H1 (cell line): Measurements from ENCODE around the gene TTC23. TPM values are rescaled to one million over a fixed set of nuclear protein-coding genes. Genes with fewer than 3 reads are reported as not detected.

Experiments
- CTCF ChIA-PET: fragments of 300-600 bp; sonication (Branson Sonifier 250); formaldehyde crosslinking; loops from one replicate; lab custom pipeline; 2021; ENCODE audit not compliant: partially characterized antibody; lab: Charles Lee
- POLR2A ChIA-PET: fragments of 300-600 bp; sonication (Branson Sonifier 250); formaldehyde crosslinking; loops from one replicate; lab custom pipeline; 2021; ENCODE audit warnings: inconsistent platforms; ENCODE audit not compliant: partially characterized antibody; lab: Charles Lee
- DNase-seq, 2 experiments: peaks; one replicate each; pipeline versions ENCODE4 v3.0.0 to v3.0.0-alpha.2; 2010 to 2022; ENCODE audit warnings: low spot score in 2 of 2, low read depth in 1 of 2, mixed read lengths in 1 of 2
- FAIRE-seq: peaks from 2 replicates; lab custom pipeline; 2011; peaks lifted over from hg19 to GRCh38; lab: Jason Lieb, UNC
- H2AFZ ChIP-seq: 2 replicates; pipeline ENCODE4 v1.8.1; 2012; ENCODE audit warnings: low read length, inconsistent platforms
- H2AK5ac ChIP-seq: 2 replicates; pipeline ENCODE4 v1.6.1; 2013; ENCODE audit warnings: low read depth, low read length
- H2BK120ac ChIP-seq: replicated peaks from 2 replicates; pipeline ENCODE3; 2013; ENCODE audit warnings: low read depth, low read length, inconsistent platforms
- H2BK12ac ChIP-seq: 2 replicates; pipeline ENCODE4 v1.6.1; 2013; ENCODE audit warnings: low read depth, low read length
- H2BK15ac ChIP-seq: 2 replicates; pipeline ENCODE4 v1.6.1; 2013; ENCODE audit warnings: low read length
- H2BK20ac ChIP-seq: 2 replicates; pipeline ENCODE4 v1.6.1; 2013; ENCODE audit warnings: low read length
- H2BK5ac ChIP-seq: 2 replicates; pipeline ENCODE4 v1.6.1; 2013; ENCODE audit warnings: low read depth, low read length
- H3K14ac ChIP-seq: 2 replicates; pipeline ENCODE4 v1.6.1; 2013; ENCODE audit warnings: inconsistent platforms; ENCODE audit not compliant: insufficient read length
- H3K18ac ChIP-seq: 2 replicates; pipeline ENCODE4 v1.6.1; 2013; ENCODE audit warnings: low read length; ENCODE audit errors: extremely low read depth
- H3K23ac ChIP-seq: 2 replicates; pipeline ENCODE4 v1.6.1; 2013; ENCODE audit warnings: inconsistent platforms; ENCODE audit not compliant: insufficient read length
- H3K23me2 ChIP-seq: 2 replicates; pipeline ENCODE4 v1.6.1; 2013; ENCODE audit warnings: low read depth, low read length
- H3K27ac ChIP-seq: 2 replicates; pipeline ENCODE4 v1.6.1; 2011; ENCODE audit warnings: low read depth, low read length, inconsistent platforms
- H3K27me3 ChIP-seq, 4 experiments: replicated peaks in 1 of 4; 1 replicate in 1 of 4; 2 replicates in 3 of 4; pipeline versions ENCODE4 v1.6.1 to v1.8.1; 2011 to 2013; ENCODE audit warnings: low read length in 3 of 4, mild to moderate bottlenecking in 3 of 4, inconsistent platforms in 2 of 4, mixed read lengths in 2 of 4, moderate library complexity in 1 of 4; ENCODE audit not compliant: control insufficient read depth in 3 of 4, insufficient read depth in 3 of 4; ENCODE audit errors: extremely low read depth in 1 of 4
- H3K36me3 ChIP-seq, 4 experiments: 2 replicates each; pipeline versions ENCODE4 v1.6.1 to v1.8.1; 2011 to 2013; ENCODE audit warnings: mild to moderate bottlenecking in 4 of 4, low read length in 3 of 4, moderate library complexity in 2 of 4, control low read depth in 1 of 4, inconsistent platforms in 1 of 4; ENCODE audit not compliant: insufficient read depth in 4 of 4, control insufficient read depth in 2 of 4
- H3K4ac ChIP-seq: replicated peaks from 2 replicates; pipeline ENCODE3; 2013; ENCODE audit warnings: low read length, low read depth, mixed read lengths, inconsistent platforms; ENCODE audit not compliant: insufficient read length
- H3K4me1 ChIP-seq, 4 experiments: replicated peaks in 1 of 4; 1 replicate in 1 of 4; 2 replicates in 3 of 4; pipeline versions ENCODE4 v1.6.1 to v1.8.1; 2011 to 2013; ENCODE audit warnings: low read length in 3 of 4, inconsistent platforms in 2 of 4, mixed read lengths in 1 of 4; ENCODE audit not compliant: insufficient read depth in 4 of 4, control insufficient read depth in 3 of 4
- H3K4me2 ChIP-seq, 2 experiments: 2 replicates each; pipeline versions ENCODE4 v1.6.1 to v1.8.1; 2011 to 2013; ENCODE audit warnings: low read depth in 2 of 2, low read length in 2 of 2, control low read depth in 1 of 2, inconsistent platforms in 1 of 2, mild to moderate bottlenecking in 1 of 2; ENCODE audit not compliant: insufficient read depth in 1 of 2
- H3K4me3 ChIP-seq, 4 experiments: fragments of 200-600, 300-600 bp in 1 of 4; sonication (generic), shearing (Covaris generic), sonication (Bioruptor Twin) in 1 of 4; 2 replicates each; pipeline versions ENCODE4 v1.5.1 to v1.8.1; 2011 to 2016; ENCODE audit warnings: low read length in 4 of 4, low read depth in 3 of 4, control low read depth in 2 of 4, inconsistent platforms in 2 of 4, mild to moderate bottlenecking in 2 of 4, mixed read lengths in 1 of 4, moderate library complexity in 1 of 4; ENCODE audit not compliant: insufficient read depth in 2 of 4; ENCODE audit errors: extremely low read depth in 1 of 4
- H3K56ac ChIP-seq: replicated peaks from 2 replicates; pipeline ENCODE3; 2013; ENCODE audit warnings: low read depth, mild to moderate bottlenecking, mixed read lengths, low read length, inconsistent platforms; ENCODE audit not compliant: insufficient read length
- H3K79me1 ChIP-seq: 2 replicates; pipeline ENCODE4 v1.6.1; 2013; ENCODE audit warnings: low read depth, low read length, control low read depth
- H3K79me2 ChIP-seq, 2 experiments: 2 replicates each; pipeline versions ENCODE4 v1.6.1 to v1.8.1; 2012 to 2013; ENCODE audit warnings: low read length in 2 of 2, mild to moderate bottlenecking in 2 of 2, inconsistent platforms in 1 of 2; ENCODE audit not compliant: insufficient read depth in 2 of 2, control insufficient read depth in 1 of 2
- H3K9ac ChIP-seq, 4 experiments: replicated peaks in 1 of 4; 1 replicate in 1 of 4; 2 replicates in 3 of 4; pipeline versions ENCODE4 v1.6.1 to v1.8.1; 2011 to 2013; ENCODE audit warnings: low read depth in 3 of 4, low read length in 3 of 4, control low read depth in 2 of 4, mild to moderate bottlenecking in 2 of 4, moderate library complexity in 2 of 4, inconsistent platforms in 1 of 4; ENCODE audit errors: extremely low read depth in 1 of 4
- H3K9me3 ChIP-seq, 2 experiments: 2 replicates each; pipeline versions ENCODE4 v1.6.1 to v1.8.1; 2012 to 2013; ENCODE audit warnings: mild to moderate bottlenecking in 2 of 2, moderate library complexity in 2 of 2, control low read depth in 1 of 2, inconsistent platforms in 1 of 2, low read depth in 1 of 2, low read length in 1 of 2, mixed read lengths in 1 of 2; ENCODE audit not compliant: insufficient read depth in 2 of 2
- H4K20me1 ChIP-seq, 2 experiments: replicated peaks in 1 of 2; 2 replicates each; pipeline versions ENCODE3 to v1.8.1; 2011 to 2013; ENCODE audit warnings: inconsistent platforms in 2 of 2, low read length in 2 of 2, mild to moderate bottlenecking in 1 of 2; ENCODE audit not compliant: insufficient read depth in 2 of 2, control insufficient read depth in 1 of 2
- H4K5ac ChIP-seq: 2 replicates; pipeline ENCODE4 v1.6.1; 2013; ENCODE audit warnings: low read length, low read depth, mixed read lengths, inconsistent platforms; ENCODE audit not compliant: insufficient read length
- H4K8ac ChIP-seq: 2 replicates; pipeline ENCODE4 v1.8.0; 2013; ENCODE audit warnings: mild to moderate bottlenecking, moderate library complexity, low read length, inconsistent platforms; ENCODE audit not compliant: insufficient read depth; ENCODE audit errors: extremely low read depth
- H4K91ac ChIP-seq: replicated peaks from 2 replicates; pipeline ENCODE3; 2013; ENCODE audit warnings: low read length, mixed read lengths, inconsistent platforms; ENCODE audit not compliant: insufficient read length
- KDM4A ChIP-seq: IDR thresholded peaks from one replicate; pipeline ENCODE4 v1.7.1; 2012; ENCODE audit warnings: low read depth, mild to moderate bottlenecking, moderate library complexity, low read length, inconsistent platforms; ENCODE audit not compliant: severe bottlenecking
- NRF1 ChIP-seq: IDR thresholded peaks from 2 replicates; pipeline ENCODE4 v1.6.1; 2011; ENCODE audit warnings: mild to moderate bottlenecking, low read depth, low read length, improper control_type of control experiment
- SAP30 ChIP-seq: fragments of 300-600 bp; sonication (generic); IDR thresholded peaks from 2 replicates; pipeline ENCODE4 v1.7.1; 2012; ENCODE audit warnings: low read length, moderate library complexity, mild to moderate bottlenecking, inconsistent platforms; ENCODE audit not compliant: insufficient read depth, insufficient replicate concordance
- WGBS, 2 experiments: shearing (Covaris generic) in 1 of 2; methylation state at CpG; one replicate each; pipeline versions ENCODE4 v1.1.6 to v1.1.7; 2013 to 2015; ENCODE audit warnings: low lambda C conversion rate in 2 of 2, mixed read lengths in 2 of 2, inconsistent platforms in 1 of 2, low coverage in 1 of 2, missing lambda C conversion rate in 1 of 2; ENCODE audit not compliant: insufficient replicate concordance in 2 of 2, insufficient coverage in 1 of 2, insufficient read length in 1 of 2; ENCODE audit errors: extremely low coverage in 1 of 2, missing lambda C conversion rate in 1 of 2; 5-methylcytosine and 5-hydroxymethylcytosine counted together
- polyA plus RNA-seq, 7 experiments: library from polyadenylated mRNA; depleted of rRNA in 3 of 7; stranded (reverse) in 5 of 7; unstranded in 2 of 7; fragments of >200 nt in 5 of 7; fragments of 200-250 nt in 2 of 7; gene quantifications; 1 replicate in 5 of 7; 2 replicates in 1 of 7; 4 replicates in 1 of 7; pipeline versions ENCODE4 v1.2.1 to v1.2.3, GENCODE V29; 2011 to 2013; ENCODE audit warnings: missing spikeins in 2 of 7, mixed read lengths in 2 of 7
- total RNA-seq: library from RNA; stranded (reverse); fragmentation: NEBNext Ultra II Directional; extraction: Animal tissue kit (Norgen Biotek cat#: 25700); gene quantifications from 2 replicates; pipeline ENCODE4 v1.2.1, GENCODE V29; 2021
- TF ChIP-seq, protein P1 (sequence below): IDR thresholded peaks from 2 replicates; pipeline ENCODE4 v1.6.1; 2012; ENCODE audit warnings: low read length, inconsistent platforms
- TF ChIP-seq, protein P2 (sequence below), 3 experiments: IDR thresholded peaks; 1 replicate in 2 of 3; 2 replicates in 1 of 3; pipeline versions ENCODE4 v1.5.1 to v1.6.1; 2011; ENCODE audit warnings: low read length in 3 of 3, mild to moderate bottlenecking in 3 of 3, inconsistent platforms in 2 of 3, low read depth in 1 of 3, moderate library complexity in 1 of 3; ENCODE audit not compliant: insufficient read depth in 1 of 3; ENCODE audit errors: control extremely low read depth in 1 of 3

Gene TTC23
- total and polyA plus RNA-seq, 2 of the 8 experiments (the other 6 are each of a cell fraction or from before 2014, with no cell fraction given), result 4.8 to 23.0 TPM

DNA sequence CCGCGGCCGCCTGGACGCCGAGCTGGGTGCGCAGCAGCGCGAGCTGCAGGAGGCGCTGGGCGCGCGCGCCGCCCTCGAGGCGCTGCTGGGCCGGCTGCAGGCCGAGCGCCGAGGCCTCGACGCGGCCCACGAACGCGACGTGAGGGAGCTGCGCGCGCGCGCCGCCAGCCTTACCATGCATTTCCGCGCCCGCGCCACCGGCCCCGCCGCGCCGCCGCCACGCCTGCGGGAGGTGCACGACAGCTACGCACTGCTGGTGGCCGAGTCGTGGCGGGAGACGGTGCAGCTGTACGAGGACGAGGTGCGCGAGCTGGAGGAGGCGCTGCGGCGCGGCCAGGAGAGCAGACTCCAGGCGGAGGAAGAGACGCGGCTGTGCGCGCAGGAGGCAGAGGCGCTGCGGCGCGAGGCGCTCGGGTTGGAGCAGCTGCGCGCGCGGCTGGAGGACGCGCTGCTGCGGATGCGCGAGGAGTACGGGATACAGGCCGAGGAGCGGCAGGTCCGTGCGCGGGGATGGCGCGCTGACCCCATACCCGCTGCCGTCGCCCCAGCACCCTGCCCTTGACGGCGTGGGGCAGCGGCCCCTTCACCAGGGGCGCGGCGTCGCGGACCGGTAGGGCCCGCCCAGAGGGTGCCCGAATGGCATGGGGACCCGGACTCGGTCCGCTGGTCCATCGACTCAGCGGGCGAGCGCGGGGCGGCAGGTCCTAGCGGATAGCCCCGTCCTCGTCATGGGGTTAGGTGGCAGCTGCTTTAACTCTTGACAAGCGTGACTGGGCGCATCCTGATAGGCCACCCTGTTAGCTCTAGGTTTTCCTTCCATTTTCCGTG lies 143.7 kb downstream of the TTC23 start:
- H3K4ac ChIP-seq, result no peak overlapping the region
- peaks cover 0 to 2% (median 1%) of the 10 kb centered on the region in 4 experiments; a peak in 1 of 7 replicates for H3K4me1 ChIP-seq
- H2BK120ac ChIP-seq, result no peak overlapping the region
- no peaks in the 10 kb centered on the region for H3K79me2 ChIP-seq
- H2AFZ ChIP-seq, result peak overlapping the region; percentile 64; the same call in 1 of the 2 replicates
- H3K27ac ChIP-seq, result no peak overlapping the region
- H4K20me1 ChIP-seq, result peaks cover 0 to 8% of the 10 kb centered on the region in 2 experiments
- no peak overlapping the region for H3K9ac ChIP-seq
- H3K27me3 ChIP-seq, result peaks cover 16 to 37% (median 28%) of the 10 kb centered on the region in 4 experiments
- H3K56ac ChIP-seq, result no peak overlapping the region
- no peak overlapping the region for H3K23ac ChIP-seq
- H4K5ac ChIP-seq, result no peak overlapping the region
- H2BK12ac ChIP-seq, result no peak overlapping the region
- H3K4me2 ChIP-seq, result peak overlapping the region; percentile 49 to 93
- WGBS, 2 experiments, result 5% methylated on average over 81 of the region's 116 CpGs; no CpG with 5 or more reads in 1 of the 2 experiments
- H3K9me3 ChIP-seq, result no peaks in the 10 kb centered on the region
- POLR2A ChIA-PET, result interaction anchor here (0.6 to 1.5 kb wide), 3 partner anchors 14 to 233 kb away, joined by 3 to 5 read pairs (median 3); no protein-coding TSS in a partner anchor
- H3K23me2 ChIP-seq, result peaks cover 13% of the 10 kb centered on the region; the same call in 1 of the 2 replicates
- no peak overlapping the region for H2AK5ac ChIP-seq
- no peak overlapping the region for H2BK20ac ChIP-seq
- H3K4me3 ChIP-seq, result peak overlapping the region; percentile 14 to 57 (median 38)
- DNase-seq, result peak in 1 of 2 experiments; percentile 78
- H3K18ac ChIP-seq, result no peak overlapping the region; the same call in 1 of the 2 replicates
- H3K79me1 ChIP-seq, result no peaks in the 10 kb centered on the region
- H2BK5ac ChIP-seq, result no peak overlapping the region
- H2BK15ac ChIP-seq, result no peak overlapping the region
- no peak overlapping the region for H4K91ac ChIP-seq
- H3K36me3 ChIP-seq, result no peaks in the 10 kb centered on the region
- H3K14ac ChIP-seq, result no peak overlapping the region
- FAIRE-seq, result no peak
- no peak overlapping the region; the same call in 1 of the 2 replicates for H4K8ac ChIP-seq
- CTCF ChIA-PET, result interaction anchor here (0.6 to 2.8 kb wide), 28 partner anchors 8 to 662 kb away, joined by 3 to 30 read pairs (median 4); no protein-coding TSS in a partner anchor
- TF ChIP-seq, protein P1, sequence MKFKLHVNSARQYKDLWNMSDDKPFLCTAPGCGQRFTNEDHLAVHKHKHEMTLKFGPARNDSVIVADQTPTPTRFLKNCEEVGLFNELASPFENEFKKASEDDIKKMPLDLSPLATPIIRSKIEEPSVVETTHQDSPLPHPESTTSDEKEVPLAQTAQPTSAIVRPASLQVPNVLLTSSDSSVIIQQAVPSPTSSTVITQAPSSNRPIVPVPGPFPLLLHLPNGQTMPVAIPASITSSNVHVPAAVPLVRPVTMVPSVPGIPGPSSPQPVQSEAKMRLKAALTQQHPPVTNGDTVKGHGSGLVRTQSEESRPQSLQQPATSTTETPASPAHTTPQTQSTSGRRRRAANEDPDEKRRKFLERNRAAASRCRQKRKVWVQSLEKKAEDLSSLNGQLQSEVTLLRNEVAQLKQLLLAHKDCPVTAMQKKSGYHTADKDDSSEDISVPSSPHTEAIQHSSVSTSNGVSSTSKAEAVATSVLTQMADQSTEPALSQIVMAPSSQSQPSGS, result no peak
- TF ChIP-seq KDM4A (peak; percentile 82), NRF1 (no peak), SAP30 (no peak)
- TF ChIP-seq, protein P2, sequence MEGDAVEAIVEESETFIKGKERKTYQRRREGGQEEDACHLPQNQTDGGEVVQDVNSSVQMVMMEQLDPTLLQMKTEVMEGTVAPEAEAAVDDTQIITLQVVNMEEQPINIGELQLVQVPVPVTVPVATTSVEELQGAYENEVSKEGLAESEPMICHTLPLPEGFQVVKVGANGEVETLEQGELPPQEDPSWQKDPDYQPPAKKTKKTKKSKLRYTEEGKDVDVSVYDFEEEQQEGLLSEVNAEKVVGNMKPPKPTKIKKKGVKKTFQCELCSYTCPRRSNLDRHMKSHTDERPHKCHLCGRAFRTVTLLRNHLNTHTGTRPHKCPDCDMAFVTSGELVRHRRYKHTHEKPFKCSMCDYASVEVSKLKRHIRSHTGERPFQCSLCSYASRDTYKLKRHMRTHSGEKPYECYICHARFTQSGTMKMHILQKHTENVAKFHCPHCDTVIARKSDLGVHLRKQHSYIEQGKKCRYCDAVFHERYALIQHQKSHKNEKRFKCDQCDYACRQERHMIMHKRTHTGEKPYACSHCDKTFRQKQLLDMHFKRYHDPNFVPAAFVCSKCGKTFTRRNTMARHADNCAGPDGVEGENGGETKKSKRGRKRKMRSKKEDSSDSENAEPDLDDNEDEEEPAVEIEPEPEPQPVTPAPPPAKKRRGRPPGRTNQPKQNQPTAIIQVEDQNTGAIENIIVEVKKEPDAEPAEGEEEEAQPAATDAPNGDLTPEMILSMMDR (IDR thresholded peaks at IDR 0.05; ENCODE audit: control extremely low read depth in 1 of 3, insufficient read depth in 1 of 3, low read depth in 1 of 3, low read length in 3 of 3), result peak in 2 of 3 experiments; percentile 23 to 36; a peak in 2 of 4 replicates
